Chondrocyte (in vitro differentiated cells): ENCODE results near the gene MYEF2. TPM values are rescaled to one million over a fixed set of nuclear protein-coding genes. Genes with fewer than 3 reads are reported as not detected.

Experiments used
- DNase-seq: peaks from one replicate; pipeline ENCODE4 v3.0.0; 2021; ENCODE audit warnings: mixed read lengths, low spot score
- H3K27ac Mint-ChIP-seq: one replicate; pipeline ENCODE4 v1.8.0; 2021; ENCODE audit warnings: mild to moderate bottlenecking, moderate library complexity, mixed read lengths; ENCODE audit not compliant: unreplicated experiment
- H3K27me3 Mint-ChIP-seq: 2 replicates; pipeline ENCODE4 v1.8.0; 2021; ENCODE audit warnings: low read depth, mixed read lengths
- H3K36me3 Mint-ChIP-seq: 2 replicates; pipeline ENCODE4 v1.8.0; 2021; ENCODE audit warnings: low read depth, mixed read lengths
- H3K4me1 Mint-ChIP-seq: 2 replicates; pipeline ENCODE4 v1.8.0; 2021; ENCODE audit warnings: low read depth, mild to moderate bottlenecking, mixed read lengths
- H3K4me3 Mint-ChIP-seq: one replicate; pipeline ENCODE4 v1.8.0; 2021; ENCODE audit warnings: mild to moderate bottlenecking, moderate library complexity, mixed read lengths; ENCODE audit not compliant: unreplicated experiment
- H3K9me3 Mint-ChIP-seq: 2 replicates; pipeline ENCODE4 v1.8.0; 2021; ENCODE audit warnings: low read depth, mixed read lengths
- CTCF ChIP-seq: fragments of 200-600 bp; sonication (generic); IDR thresholded peaks from 2 replicates; pipeline ENCODE4 v1.5.0; 2021; ENCODE audit warnings: antibody characterized with exemption, mild to moderate bottlenecking, moderate library complexity
- total RNA-seq: library from RNA; stranded (reverse); gene quantifications from 3 replicates; pipeline ENCODE4 v1.2.1, GENCODE V29; 2021

The MYEF2 gene
- total RNA-seq, 1 donor from 2014 or later: 22.6 TPM

DNA sequence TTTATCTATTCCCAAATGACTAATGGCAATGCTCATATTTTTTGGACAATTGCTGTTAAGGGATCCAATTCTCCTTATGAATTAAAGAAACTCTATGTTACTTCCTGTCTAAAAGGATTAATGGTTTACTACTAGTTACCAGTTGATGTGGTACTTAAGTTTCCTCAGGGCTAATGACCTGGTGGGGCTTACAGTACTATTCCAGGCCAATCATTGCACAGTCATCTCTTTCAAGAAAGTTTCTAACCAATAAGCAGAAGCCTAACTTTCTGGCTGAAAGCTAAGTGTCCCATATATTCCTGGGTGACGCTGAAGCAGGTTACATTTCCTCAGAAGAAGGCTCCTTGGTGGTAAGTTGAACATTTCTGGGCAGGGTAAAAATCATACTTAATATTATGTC is 27.9 kb upstream of the MYEF2 start, which contains the start of gene SLC12A1:
Gene SLC12A1 (plus strand): TSS at position 322 of the 400 bp plus-strand sequence. CDS start 1,418 bp downstream, outside the sequence.
- no peak for DNase-seq
- Mint-ChIP-seq H3K9me3 (no peaks in the 10 kb centered on the region), H3K27ac (no peak within 1 kb of the TSS), H3K36me3 (no peaks in the 10 kb centered on the region), H3K4me1 (no peaks in the 10 kb centered on the region), H3K4me3 (no peak within 1 kb of the TSS), H3K27me3 (peaks cover 43% of the 10 kb centered on the region)
- TF ChIP-seq CTCF: no peak

- no peak overlapping the region for H3K4me3 Mint-ChIP-seq
- no peaks in the 10 kb centered on the region for H3K36me3 Mint-ChIP-seq
- no peak for TF ChIP-seq CTCF
- no peaks in the 10 kb centered on the region for H3K9me3 Mint-ChIP-seq
- H3K4me1 Mint-ChIP-seq: no peaks in the 10 kb centered on the region
- H3K27ac Mint-ChIP-seq: no peak overlapping the region
- peaks cover 39% of the 10 kb centered on the region for H3K27me3 Mint-ChIP-seq
- DNase-seq: no peak
Measured at GRCh38 chr15:48202068-48202467, 24.0 kb upstream of the MYEF2 start.

DNA sequence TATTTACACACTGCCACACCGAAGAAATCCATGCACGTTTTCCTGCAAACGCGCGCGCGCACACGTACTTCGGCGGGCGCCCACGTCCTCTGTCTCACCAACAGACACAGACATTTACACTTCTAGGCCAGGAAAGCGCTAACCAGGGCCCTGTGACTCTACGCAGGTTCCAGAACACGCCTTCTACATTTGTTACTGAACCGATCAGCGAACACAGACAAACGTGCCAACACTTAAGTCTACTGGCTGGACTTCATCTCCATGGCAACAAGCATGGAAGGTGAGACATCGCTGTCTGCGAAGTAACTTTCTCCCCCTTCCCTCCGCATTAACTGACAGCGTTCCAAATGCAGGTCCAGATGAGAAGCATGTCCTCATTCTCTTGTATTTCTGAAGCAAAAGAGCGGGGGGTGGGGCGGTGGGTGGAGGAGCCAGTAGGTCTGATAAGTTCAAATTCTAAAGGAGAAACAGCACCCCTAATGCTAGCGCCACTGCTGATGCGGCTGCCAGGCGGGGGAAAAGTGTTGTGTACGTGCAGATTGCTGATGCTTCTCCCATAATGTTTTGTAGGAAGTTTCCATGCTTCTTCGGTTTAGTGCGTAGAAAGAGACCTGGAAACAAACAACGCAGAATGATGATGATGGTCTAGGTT is 13.6 kb upstream of the MYEF2 start, which contains the start of gene CTXN2:
Gene CTXN2 (plus strand): TSS at position 92 of the 652 bp plus-strand sequence. CDS start 9,636 bp downstream, outside the sequence.
- H3K4me1 Mint-ChIP-seq: peaks cover 5% of the 10 kb centered on the region
- peaks cover 25% of the 10 kb centered on the region for H3K27me3 Mint-ChIP-seq
- DNase-seq: no peak
- H3K9me3 Mint-ChIP-seq: no peaks in the 10 kb centered on the region
- H3K36me3 Mint-ChIP-seq: no peaks in the 10 kb centered on the region
- TF ChIP-seq CTCF: no peak
- H3K27ac Mint-ChIP-seq: no peak within 1 kb of the TSS
- no peak within 1 kb of the TSS for H3K4me3 Mint-ChIP-seq

DNA sequence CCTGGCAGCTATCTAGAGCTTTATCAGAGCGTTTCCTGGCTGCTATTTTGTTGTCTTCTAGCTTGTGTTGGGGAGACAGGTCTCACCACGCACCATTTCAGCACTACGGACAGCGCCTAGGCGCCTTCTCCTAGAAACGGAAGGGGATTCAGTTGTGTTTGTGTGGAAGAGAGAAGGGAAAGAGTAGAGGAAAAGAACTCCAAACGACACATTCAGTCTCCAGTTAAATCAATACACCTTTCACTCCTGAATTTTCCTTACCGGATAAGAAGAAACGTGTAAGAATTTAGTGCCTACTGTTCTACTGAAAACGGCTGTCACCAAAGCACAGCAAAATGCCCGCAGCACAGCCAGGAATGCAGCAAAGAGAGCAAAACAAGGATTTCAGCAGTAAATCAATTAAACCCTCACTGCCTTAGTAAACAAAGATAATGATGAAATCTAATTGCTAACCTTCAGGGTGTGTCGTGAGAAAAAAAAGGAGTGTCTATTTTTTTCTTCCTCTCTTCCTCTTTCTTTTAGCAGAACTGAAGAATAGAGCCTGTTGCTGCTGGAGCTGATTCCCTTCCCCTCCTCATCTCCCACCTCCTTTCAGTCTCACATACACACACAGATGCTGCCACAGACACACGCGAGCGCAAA is 13.0 kb upstream of the MYEF2 start:
- Mint-ChIP-seq H3K9me3 (no peaks in the 10 kb centered on the region), H3K4me3 (no peak overlapping the region), H3K27me3 (peaks cover 25% of the 10 kb centered on the region), H3K36me3 (no peaks in the 10 kb centered on the region), H3K27ac (no peak overlapping the region), H3K4me1 (peaks cover 5% of the 10 kb centered on the region)
- DNase-seq: no peak
- TF ChIP-seq CTCF: no peak

DNA sequence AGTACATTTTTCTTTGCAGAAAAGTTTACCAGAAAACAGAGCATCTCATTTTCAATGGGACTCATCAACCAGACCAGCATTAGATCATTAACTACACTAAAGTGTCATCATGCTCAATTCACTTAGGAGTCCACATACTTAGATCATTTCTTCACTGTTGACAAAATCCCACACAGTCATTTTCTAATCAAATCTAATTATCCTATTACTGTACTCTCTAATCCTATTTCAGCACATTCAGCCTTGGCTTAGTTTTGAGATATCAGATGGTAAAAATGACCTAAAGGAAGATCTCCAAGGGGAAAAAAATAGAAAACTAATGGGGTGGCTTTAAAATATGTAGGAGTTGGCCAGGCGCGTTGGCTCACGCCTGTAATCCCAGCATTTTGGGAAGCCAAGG is 8.2 kb upstream of the MYEF2 start:
- no peak overlapping the region for H3K27ac Mint-ChIP-seq
- no peak for TF ChIP-seq CTCF
- no peaks in the 10 kb centered on the region for H3K9me3 Mint-ChIP-seq
- no peak for DNase-seq
- peaks cover 3% of the 10 kb centered on the region for H3K4me1 Mint-ChIP-seq
- H3K36me3 Mint-ChIP-seq: no peaks in the 10 kb centered on the region
- peaks cover 29% of the 10 kb centered on the region for H3K27me3 Mint-ChIP-seq
- H3K4me3 Mint-ChIP-seq: no peak overlapping the region
